ENCODE results near the gene PHYHD1.

DNA sequence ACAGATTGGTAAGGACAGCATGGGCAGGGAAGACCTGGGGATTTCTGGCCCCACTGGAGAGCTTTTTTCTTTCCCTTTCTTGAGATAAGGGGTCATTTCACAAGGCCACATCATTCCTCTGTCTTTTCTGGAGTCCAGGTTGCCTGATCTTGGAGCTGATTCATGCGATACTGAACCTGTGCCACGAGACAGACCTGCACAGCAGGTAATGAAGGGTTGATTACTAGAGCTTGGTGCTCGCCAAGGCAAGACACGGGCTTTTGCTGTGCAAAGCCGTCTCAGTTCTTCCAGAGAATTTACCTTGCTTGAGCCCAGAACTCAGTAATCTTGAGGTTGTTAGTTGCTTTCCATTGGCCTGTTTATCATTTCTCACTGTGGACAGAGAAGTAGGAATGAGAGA, 65.9 kb downstream of the PHYHD1 start:
- TF ChIP-seq, protein P1, sequence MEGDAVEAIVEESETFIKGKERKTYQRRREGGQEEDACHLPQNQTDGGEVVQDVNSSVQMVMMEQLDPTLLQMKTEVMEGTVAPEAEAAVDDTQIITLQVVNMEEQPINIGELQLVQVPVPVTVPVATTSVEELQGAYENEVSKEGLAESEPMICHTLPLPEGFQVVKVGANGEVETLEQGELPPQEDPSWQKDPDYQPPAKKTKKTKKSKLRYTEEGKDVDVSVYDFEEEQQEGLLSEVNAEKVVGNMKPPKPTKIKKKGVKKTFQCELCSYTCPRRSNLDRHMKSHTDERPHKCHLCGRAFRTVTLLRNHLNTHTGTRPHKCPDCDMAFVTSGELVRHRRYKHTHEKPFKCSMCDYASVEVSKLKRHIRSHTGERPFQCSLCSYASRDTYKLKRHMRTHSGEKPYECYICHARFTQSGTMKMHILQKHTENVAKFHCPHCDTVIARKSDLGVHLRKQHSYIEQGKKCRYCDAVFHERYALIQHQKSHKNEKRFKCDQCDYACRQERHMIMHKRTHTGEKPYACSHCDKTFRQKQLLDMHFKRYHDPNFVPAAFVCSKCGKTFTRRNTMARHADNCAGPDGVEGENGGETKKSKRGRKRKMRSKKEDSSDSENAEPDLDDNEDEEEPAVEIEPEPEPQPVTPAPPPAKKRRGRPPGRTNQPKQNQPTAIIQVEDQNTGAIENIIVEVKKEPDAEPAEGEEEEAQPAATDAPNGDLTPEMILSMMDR (IDR thresholded peaks at IDR 0.05): no peak
- TF ChIP-seq EP300 (IDR thresholded peaks at IDR 0.05): no peak
